ENCODE measurements around the gene TMEM87B.
"Not testable (repeated sequence)": the region's sequence is repeated elsewhere in the genome, so short reads cannot be mapped to it uniquely, and the experiment has no call there.

Gene TMEM87B

DNA sequence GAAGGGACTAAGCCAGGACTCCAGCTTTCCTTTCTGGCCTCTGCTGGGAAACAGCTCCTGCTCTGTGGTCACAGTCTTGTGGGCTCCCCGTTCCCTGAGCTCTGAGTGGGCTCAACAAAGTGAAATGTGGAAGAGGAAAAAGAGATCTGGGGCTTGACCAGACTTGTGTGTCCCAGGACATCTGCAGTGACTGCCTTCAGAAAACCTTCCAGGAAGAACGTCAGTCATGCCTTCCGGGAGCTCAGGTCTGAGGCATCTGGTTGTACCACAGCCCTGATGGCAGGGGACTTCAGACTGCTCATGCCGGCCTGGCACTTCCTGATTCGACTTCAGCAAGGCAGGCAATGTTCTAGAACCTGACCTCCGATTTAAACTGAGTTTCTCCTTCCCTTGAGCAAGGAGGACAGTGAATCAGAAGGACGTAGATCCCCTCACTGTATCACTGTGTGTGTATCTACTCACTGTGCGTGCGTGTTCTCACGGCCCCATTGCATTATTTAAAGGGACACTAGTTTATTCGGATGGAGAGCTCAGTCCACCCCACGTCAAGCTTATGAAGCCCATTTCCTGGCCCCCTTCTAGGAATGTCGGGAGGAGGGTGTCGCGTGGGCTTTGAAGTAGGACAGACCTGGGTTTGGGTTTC lies 82.6 kb downstream of the TMEM87B start:
- peak; percentile 16 for DNase-seq

DNA sequence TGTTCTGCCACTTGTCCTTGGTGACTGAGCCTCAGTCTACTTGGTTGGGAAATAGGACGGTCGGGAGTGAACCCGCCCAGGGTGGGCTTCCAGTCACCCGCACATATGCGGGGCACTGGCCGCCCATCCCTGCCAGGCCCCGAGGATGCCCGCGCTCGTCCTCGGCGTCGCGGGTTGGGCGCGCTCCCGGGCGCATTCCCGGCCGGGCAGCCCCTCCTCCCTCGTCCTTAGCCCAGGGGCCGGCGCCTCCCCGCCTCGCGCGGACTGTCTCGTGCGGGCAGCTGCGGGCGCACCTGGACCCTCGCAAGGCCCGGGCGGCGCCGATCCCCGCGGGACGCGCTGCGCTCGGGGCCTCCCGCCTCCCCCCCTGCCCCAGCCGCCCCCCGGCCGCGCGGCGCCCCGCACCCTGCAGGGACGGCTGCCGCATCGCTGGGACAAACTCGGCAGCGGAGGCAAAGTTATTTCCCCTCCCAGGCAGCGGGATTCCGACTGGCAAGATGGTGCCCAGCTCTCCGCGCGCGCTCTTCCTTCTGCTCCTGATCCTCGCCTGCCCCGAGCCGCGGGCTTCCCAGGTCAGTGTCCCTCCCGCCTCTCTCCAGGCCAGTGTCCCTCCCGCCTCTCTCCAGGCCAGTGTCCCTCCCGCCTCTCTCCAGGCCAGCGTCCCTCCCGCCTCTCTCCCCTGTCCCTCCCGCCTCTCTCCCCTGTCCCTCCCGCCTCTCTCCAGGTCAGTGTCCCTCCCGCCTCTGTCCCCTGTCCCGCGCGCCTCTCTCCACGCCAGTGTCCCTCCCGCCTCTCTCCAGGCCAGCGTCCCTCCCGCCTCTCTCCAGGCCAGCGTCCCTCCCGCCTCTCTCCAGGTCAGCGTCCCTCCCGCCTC lies 83.3 kb downstream of the TMEM87B start, which contains the start of gene FBLN7:
FBLN7 (plus strand) TSS at position 227 of the 874 bp plus-strand sequence; CDS start at position 498, 271 bp downstream.
- no peak for DNase-seq

DNA sequence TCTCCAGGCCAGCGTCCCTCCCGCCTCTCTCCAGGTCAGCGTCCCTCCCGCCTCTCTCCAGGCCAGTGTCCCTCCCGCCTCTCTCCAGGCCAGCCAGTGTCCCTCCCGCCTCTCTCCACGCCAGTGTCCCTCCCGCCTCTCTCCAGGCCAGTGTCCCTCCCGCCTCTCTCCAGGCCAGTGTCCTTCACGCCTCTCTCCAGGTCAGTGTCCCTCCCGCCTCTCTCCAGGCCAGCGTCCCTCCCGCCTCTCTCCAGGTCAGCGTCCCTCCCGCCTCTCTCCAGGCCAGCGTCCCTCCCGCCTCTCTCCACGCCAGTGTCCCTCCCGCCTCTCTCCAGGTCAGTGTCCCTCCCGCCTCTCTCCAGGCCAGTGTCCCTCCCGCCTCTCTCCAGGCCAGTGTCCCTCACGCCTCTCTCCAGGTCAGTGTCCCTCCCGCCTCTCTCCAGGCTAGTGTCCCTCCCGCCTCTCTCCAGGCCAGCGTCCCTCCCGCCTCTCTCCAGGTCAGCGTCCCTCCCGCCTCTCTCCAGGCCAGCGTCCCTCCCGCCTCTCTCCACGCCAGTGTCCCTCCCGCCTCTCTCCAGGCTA lies 84.1 kb downstream of the TMEM87B start:
- not testable (repeated sequence) for DNase-seq

DNA sequence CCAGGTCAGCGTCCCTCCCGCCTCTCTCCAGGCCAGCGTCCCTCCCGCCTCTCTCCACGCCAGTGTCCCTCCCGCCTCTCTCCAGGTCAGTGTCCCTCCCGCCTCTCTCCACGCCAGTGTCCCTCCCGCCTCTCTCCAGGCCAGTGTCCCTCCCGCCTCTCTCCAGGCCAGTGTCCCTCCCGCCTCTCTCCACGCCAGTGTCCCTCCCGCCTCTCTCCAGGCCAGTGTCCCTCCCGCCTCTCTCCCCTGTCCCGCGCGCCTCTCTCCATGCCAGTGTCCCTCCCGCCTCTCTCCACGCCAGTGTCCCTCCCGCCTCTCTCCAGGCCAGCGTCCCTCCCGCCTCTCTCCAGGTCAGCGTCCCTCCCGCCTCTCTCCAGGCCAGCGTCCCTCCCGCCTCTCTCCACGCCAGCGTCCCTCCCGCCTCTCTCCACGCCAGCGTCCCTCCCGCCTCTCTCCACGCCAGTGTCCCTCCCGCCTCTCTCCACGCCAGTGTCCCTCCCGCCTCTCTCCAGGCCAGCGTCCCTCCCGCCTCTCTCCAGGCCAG lies 84.7 kb downstream of the TMEM87B start:
- not testable (repeated sequence) for DNase-seq

DNA sequence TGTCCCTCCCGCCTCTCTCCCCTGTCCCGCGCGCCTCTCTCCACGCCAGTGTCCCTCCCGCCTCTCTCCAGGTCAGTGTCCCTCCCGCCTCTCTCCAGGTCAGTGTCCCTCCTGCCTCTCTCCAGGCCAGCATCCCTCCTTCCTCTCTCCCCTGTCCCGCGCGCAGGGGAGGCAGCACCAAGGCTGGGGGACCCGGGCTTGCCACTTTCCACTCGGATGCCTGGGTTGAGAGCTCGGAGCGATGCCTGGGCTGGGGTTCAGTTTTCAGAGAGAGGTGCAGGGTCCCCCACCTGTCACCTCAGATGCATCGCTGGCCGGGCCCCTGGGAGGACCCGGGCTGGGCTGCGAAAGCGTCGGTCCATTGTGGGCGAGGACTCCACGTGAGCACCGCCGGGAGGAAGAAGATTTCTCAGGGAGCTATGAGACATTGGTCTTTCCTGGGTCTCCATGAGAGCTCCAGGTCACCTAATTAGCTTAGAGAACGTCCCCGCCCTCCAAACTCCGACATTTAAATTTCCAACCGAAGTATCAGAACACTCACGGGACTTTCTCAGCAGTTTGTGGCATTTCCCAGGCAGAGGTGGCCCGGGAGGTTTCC lies 85.2 kb downstream of the TMEM87B start:
- DNase-seq, result no peak

DNA sequence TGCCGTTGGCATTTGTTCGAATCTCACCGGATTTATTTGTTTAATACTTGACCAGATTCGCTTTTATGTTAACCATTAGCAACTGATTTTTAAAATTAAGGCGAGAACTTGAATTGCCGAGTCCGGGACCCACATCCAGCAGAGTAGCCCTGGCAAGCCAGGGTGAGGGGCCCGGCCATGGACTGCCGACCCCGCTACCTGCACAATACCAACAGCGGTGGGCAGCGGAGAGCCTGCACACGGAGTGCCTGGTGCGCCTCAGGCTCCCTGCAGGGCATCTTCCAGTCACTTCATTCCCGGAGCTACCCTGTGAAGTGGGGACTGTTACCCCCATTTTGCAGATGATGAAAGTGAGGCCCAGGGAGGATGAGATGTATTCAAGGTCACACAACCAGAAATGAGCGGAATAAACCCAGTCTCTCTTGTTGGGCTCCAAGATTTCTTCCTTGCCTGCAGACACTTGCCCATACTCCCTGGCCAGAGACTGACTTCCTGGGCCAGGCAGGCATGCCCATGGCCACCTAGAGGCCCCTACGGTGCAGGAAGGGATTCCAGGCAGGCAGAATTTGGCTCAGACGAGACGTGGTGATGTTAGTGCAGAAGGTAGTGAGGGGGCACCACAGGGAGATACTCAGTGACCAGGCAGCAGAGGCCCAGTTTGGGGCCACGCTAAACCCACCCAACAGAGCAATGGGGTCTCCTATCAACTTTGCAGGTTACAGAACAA lies 86.0 kb downstream of the TMEM87B start:
- DNase-seq, result no peak

DNA sequence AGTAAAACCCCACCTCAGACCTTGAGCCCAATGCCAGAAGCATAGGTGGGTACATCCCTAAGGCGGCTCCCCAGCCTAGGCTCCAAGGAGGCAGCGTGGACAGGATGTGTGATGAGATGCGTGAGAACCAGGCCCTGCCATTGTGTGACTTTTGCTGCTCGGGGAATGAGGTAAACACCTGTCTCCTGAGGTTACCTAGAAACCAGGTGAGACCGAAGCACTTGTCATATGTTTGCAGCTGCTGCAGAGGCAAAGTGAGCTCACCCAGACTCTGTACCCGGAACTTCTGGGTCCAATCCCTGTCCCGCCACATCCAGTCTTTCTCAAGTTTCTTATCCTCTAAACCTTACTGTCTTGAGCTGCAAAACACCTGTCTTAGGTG lies 86.5 kb downstream of the TMEM87B start:
- DNase-seq, result no peak

DNA sequence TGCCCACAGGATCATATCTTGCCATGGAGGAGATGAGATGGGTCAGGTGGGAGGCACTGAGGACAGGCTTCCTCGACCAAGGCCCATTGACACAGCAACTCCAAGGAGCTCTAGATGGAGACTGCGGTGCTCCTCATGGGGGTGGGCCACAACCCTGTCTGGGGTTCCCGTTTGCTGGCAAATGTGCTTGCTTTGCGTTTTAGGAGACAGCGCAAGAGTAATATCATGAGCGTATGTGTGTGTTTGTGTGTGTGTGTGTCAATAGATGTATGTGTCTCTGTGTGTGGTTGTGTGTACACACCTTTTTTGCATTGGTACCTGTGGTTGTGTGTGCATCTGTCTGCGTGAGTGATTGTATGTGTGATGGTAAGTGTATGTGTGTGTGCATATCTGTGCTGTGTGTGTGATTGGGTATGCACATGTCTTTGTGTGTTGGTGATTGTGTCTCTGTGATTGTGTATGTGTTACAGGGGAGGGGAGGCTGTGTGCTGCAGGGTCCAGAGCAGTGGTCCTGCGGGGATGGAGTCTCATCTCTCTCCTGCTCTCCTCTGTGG lies 87.5 kb downstream of the TMEM87B start:
- no peak for DNase-seq

DNA sequence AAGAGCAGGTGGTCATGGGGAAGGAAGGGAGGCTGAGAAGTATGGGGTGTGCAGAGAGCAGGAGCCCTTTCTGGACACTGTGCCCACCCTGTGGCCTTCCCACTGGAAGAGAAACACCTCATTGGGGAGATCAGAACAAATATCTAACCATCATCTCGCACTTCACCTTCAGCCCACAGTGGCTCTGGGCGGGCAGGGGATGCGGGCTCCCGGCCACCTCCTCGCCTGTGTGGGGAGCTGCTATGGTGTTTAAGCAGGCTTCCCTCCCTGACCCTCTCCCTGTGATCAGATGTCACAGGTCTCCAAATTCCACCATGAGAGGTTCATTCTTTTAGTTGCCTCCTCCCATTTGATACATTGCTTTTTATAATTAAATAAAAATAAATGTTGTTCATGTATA lies 88.1 kb downstream of the TMEM87B start:
- no peak for DNase-seq

DNA sequence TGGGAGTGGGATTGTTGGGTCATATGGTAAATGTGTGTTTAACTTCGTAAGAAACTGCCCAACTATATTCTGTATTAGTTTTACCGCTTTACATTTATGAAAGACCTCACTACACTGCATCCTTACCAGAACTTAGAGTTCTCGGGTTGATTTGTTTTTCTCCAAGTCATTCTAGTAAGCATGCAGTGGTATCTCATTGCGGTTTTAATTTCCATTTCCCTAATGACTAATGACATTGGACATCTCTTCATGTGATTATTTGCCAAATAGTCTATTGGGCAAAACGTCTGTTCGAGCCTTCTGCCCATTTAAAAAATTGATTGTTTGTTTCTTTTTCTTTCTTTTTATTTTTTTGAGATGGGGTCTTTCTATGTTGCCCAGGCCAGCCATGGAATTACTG lies 89.9 kb downstream of the TMEM87B start:
- DNase-seq, result no peak

DNA sequence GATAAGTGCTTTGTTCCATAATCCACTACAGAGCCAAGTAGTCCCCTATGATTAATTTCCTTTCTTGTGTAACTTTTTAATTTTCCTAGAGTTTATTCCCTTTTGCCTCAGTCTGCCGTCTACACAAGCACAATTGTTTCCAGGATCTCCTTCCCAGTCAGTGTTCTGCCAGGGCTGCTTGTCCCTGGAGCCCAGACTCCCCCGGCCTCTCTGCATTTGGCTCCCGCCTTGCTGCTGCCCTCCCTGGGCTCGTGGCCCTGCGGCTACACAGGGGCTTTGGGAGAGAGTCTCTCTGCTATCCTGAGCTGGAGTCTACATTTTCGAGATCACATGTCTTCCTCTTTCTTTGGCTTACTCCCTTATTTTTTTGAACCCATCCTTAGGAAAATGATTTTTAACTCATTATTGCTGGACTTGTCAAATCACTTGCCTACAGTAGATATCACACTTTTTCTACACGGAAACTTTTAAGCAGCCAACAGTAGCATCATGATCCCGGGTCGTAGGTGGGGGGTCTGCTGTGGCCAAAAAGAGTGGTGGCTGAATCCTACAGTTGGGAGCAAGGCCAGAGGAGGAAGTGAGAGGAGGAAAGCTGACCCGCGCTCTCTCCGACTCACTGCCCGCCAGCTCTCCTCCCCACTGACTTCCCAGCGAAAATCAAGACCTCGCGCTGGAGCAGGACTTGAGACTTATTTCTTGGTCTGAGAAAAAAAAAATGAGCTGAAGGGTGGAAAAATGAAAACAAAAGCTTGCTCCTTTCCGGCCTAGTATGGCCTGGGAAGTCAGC lies 92.5 kb downstream of the TMEM87B start:
- no peak for DNase-seq

DNA sequence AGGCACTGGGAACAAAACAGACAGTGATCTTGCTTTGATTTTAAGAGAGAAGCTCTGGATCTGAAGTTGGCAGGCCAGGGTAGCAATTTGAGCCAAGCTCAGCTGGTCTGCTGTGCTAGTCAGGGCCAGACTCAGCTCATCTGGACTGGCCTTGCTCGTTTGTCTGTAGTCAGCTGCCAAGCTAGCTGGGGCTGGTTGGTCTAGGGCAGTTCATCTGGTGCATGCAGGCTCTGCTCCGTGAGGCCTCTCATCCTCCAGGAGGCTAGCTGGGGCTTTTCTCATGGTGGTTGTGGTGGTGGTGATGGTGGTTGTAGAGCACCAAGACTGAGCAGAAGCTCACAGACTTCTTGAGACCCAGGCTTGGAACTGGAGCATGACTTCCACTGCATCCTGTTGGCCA lies 93.4 kb downstream of the TMEM87B start:
- no peak for DNase-seq

DNA sequence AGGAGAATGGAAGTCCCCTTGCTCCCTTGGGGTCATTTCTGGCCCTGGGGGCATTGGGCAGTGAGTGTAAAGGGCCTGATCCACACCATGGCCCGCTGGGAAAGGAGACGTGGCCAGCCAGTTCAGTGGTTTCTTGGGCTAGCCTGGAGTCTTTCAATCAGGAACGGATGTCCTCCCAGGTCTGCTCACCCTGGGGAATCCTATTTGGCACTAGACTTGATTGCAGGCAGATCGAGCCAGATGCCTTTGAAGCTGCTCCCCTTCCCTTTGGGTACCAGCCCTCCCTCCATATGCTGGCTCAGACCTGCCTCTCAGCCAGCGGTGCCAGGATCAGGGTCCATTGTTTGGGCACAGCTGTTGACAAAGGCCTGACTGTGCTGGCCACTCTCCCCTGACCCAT lies 94.1 kb downstream of the TMEM87B start:
- no peak for DNase-seq

DNA sequence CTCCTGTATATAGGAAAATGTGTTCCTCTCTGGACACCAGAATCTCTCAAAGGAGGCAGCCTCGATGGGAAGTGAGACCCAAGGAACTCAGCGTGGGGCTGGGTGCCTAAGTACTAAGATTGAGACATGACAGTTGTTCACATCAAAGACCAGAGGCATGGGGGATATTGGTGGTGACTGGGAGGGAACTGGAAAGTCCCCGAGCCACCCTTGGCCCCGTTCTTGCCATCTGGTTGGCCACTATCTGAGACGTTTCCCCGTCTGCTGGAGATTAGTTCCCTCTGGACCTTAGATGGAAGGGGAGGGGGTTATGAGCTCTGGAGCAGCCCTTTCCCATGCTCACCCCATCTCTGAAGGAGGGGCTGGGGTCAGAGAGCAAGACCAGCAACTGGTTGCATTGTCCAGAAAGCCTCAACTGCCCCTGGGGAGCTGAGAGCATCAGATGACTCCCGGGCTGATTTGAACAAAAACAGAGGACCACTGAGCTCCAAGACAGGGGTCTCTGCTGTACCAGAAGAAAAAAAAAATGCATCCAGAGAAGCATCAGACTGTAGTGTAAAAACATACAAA lies 94.9 kb downstream of the TMEM87B start:
- no peak for DNase-seq

DNA sequence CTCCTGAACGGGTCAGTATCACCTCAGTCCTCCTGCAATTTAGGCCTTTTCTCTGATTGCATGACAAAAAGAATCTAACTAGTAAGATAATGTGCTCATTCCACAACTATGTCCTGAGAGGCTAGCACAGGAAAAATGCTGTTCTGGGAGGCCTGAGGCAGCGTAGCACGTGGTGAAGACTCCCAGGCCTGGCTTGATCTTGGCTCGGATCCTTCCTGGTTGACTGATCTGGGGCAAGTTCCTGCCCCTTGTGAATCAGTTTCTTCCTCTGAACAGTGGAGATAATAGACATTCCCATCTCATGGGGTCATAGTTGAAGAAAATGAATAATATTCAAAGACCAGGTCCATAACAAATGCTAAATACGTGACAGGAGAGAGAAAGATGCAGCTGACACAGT lies 95.4 kb downstream of the TMEM87B start:
- DNase-seq, result no peak

DNA sequence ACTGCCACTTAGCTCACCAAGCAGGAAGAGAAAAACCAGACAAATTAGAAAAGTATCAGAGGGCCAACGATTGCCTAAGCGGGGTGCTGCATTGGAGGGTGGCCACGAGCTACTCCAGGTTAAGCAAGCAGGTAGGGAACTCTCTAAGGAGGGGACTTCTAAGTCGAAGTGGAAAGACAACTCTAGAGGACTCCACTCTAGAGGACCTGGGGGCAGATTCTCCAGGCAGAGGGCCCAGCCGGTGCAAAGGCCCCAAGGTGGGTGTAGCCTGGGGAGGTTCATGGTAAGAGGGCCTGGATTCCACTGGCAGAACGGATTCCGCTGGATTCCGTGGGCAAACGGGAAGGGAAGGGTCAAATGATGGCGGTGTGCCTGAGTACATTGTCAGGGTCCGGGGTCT lies 95.8 kb downstream of the TMEM87B start:
- no peak for DNase-seq

DNA sequence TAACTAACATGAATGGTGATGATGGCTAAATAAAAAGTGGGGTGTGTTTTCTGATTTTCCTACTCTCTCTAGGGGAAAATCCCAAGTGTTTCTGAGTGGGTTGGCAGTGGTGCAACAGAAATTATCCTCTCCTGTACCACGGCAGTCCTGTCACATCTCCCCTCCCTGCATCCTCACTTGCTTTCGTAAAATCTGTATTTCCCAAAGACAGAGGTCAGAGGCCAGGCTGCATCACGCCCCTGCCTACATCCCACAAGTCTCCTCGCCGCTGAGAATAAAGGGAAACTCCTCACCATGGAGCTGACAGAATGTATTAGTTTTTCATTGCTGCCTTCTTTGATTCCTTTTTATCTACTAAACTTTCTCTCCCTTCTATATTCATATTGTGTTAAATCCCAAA lies 96.2 kb downstream of the TMEM87B start:
- no peak for DNase-seq

DNA sequence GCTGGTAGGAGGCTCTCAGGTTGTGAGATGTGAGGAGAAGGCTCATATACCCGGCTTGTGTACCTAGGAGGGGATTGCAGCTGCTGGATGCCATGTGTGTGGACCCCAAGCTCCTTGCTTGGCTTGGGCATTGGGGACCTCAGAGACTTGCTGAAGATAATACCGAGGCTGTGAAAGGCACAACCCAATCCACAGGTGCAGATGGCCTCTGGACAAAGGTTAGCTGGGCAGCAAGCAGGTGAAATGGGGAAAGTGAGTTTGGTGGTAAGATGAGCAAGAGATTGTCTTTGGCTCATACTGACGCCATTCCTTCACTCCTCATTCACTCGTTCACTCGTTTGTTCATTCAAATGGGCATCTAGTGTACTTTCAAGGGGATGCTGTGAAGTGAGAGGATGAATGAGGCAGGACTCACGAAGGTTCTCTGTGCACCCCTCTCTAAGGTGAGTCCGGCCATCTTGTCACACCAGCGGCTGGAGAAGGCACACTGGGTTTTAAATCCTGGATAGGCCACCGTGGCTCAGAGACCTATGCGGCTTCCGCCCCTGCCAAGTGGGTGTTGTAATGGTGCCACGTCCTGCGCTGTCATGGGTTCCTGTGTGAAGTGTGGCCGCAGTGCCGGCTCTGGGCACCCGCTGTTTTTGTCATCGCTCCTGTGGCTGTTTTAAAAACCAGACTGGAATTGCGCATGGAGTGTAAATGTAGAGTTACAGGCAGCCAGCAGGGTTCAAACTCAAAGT lies 96.8 kb downstream of the TMEM87B start:
- no peak for DNase-seq

DNA sequence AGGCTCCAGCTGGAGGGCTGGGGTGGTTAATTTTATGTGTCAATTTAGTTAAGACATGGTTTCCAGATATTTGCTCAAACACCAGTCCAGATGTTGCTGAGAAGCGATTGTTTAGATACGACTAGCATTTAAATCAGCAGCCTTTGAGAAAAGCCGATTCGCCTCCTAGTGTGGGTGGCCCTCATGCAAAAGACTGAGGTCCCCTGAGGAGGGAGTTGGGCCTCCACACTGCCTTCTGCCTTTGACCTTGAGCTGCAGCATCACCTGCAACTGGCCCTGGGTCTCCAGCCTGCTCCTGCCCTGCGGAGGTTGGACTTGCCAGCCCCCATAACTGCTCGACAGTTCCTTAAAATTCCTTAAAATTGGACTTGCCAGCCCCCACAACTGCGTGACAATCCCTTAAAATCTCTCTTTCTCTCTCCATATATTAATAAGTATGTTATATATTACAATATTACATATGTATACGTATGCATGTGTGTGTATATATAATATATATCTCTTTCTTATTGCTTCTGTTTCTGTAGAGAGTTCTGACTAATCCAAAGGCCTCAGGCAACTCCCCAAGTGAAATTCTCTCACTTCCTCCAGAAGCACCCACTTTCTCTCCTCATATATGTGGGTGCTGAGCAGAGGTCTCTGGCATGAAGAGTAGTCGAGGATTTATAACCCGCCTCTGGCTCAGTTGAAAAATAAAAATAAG lies 97.6 kb downstream of the TMEM87B start:
- DNase-seq, result no peak

DNA sequence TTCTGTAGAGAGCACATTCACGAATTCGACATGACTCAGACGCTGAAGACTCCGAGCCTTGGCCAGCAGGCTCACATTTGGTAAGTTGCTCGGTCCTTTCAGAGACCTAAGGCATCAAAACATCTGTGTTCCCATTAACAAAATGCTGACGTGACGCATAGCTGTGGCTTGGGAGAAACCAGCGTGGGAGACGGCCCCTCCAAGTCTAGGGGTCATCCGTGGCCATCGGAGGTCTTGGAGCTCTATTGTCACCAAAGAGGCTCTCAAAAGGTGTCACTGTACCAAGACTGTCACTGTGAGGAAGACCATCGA lies 98.1 kb downstream of the TMEM87B start:
- no peak for DNase-seq
